ENCODE results near the gene XRCC3. TPM values are rescaled to one million over a fixed set of nuclear protein-coding genes. Genes with fewer than 3 reads are reported as not detected.
"Not testable (repeated sequence)": the region's sequence is repeated elsewhere in the genome, so short reads cannot be mapped to it uniquely, and the experiment has no call there.

The XRCC3 gene
- total RNA-seq, 2 experiments from 2014 or later: 64.3 to 68.8 TPM

- H3K27ac Mint-ChIP-seq: no peak overlapping the region
- no peaks in the 10 kb centered on the region for H3K9me3 Mint-ChIP-seq (ENCODE audit: low read depth)
- DNase-seq: no peak
- peaks cover 31% of the 10 kb centered on the region for H3K36me3 Mint-ChIP-seq
- ATAC-seq: no peak
- H3K4me3 Mint-ChIP-seq: no peak overlapping the region
- no peaks in the 10 kb centered on the region for H3K27me3 Mint-ChIP-seq
- CTCF ChIA-PET: no interaction called here
- peaks cover 4% of the 10 kb centered on the region for H3K4me1 Mint-ChIP-seq
Observed at GRCh38 chr14:103659631-103660030, 55.6 kb downstream of the XRCC3 start.

- ATAC-seq (no peak), DNase-seq (no peak)
- no peaks in the 10 kb centered on the region for H3K9me3 Mint-ChIP-seq (ENCODE audit: low read depth)
- H3K27me3 Mint-ChIP-seq: no peaks in the 10 kb centered on the region
- peaks cover 28% of the 10 kb centered on the region for H3K36me3 Mint-ChIP-seq
- CTCF ChIA-PET: interaction anchor here (0.6 kb wide), 1 partner anchor 74 kb away, joined by 3 read pairs; no protein-coding TSS in a partner anchor
- H3K4me3 Mint-ChIP-seq: no peak overlapping the region
- H3K4me1 Mint-ChIP-seq: peaks cover 4% of the 10 kb centered on the region
- no peak overlapping the region for H3K27ac Mint-ChIP-seq
Observed at GRCh38 chr14:103657471-103657870, 57.8 kb downstream of the XRCC3 start.

GRCh38 chr14:103656756-103657133, 58.5 kb downstream of the XRCC3 start:
- peaks cover 25% of the 10 kb centered on the region for H3K36me3 Mint-ChIP-seq
- H3K9me3 Mint-ChIP-seq (ENCODE audit: low read depth): no peaks in the 10 kb centered on the region
- CTCF ChIA-PET: no interaction called here
- H3K4me1 Mint-ChIP-seq: peaks cover 4% of the 10 kb centered on the region
- DNase-seq: no peak
- H3K27me3 Mint-ChIP-seq: no peaks in the 10 kb centered on the region
- no peak overlapping the region for H3K4me3 Mint-ChIP-seq
- no peak for ATAC-seq
- no peak overlapping the region for H3K27ac Mint-ChIP-seq

DNA sequence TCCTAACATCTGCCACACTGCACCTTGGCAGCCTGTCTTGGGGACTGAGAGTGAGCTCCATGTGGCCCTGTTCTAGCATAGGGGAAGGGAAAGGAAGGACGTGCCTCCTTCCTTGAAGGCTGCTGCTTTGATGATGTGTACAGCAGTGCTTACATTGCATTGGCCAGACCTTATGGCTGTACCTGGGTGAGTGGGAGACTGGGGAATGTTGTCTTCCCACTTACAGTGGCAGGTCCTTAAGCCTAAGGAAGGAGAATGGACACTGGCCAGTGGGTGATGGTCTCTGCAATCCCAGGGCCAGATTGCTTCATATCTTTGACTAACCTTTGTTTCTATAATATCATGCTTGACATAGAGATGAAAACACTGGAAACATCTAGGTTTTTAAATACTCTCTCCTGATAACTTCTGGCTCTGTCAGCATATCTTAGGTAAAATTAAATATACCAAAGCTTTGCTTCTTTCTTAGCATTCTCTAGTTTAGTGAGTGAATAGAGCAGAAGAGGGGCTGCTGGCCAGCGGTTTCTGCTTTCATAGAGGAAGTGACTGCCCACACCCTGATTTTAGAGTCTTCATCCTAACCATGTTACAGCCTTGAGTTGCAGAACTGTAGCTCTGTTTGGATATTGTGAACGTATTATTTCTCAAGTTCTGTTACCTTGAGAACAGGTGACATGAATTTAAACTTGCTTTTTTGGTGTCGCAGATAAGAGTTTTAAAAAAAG, 59.1 kb downstream of the XRCC3 start:
- peaks cover 4% of the 10 kb centered on the region for H3K4me1 Mint-ChIP-seq
- H3K36me3 Mint-ChIP-seq: peaks cover 23% of the 10 kb centered on the region
- DNase-seq (no peak), ATAC-seq (no peak)
- no peak overlapping the region for H3K27ac Mint-ChIP-seq
- no peaks in the 10 kb centered on the region for H3K9me3 Mint-ChIP-seq (ENCODE audit: low read depth)
- CTCF ChIA-PET: no interaction called here
- no peaks in the 10 kb centered on the region for H3K27me3 Mint-ChIP-seq
- no peak overlapping the region for H3K4me3 Mint-ChIP-seq

DNA sequence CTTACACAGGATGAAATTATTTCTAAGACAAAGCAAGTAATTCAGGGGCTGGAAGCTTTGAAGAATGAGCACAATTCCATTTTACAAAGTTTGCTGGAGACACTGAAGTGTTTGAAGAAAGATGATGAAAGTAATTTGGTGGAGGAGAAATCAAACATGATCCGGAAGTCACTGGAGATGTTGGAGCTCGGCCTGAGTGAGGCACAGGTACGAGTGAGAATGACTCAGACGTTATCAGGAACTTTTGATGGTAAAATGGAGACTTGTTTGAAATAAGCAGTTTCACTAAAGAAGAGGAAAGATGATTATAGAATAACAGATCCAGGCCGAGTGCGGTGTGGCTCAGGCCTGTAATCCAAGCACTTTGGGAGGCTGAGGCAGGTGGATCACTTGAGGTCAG, 60.6 kb downstream of the XRCC3 start:
- no peak overlapping the region for H3K4me3 Mint-ChIP-seq
- ATAC-seq: no peak
- H3K27me3 Mint-ChIP-seq: no peaks in the 10 kb centered on the region
- H3K27ac Mint-ChIP-seq: no peak overlapping the region
- CTCF ChIA-PET: no interaction called here
- H3K4me1 Mint-ChIP-seq: peaks cover 6% of the 10 kb centered on the region
- DNase-seq: no peak
- H3K36me3 Mint-ChIP-seq: peaks cover 16% of the 10 kb centered on the region
- H3K9me3 Mint-ChIP-seq (ENCODE audit: low read depth): no peaks in the 10 kb centered on the region

GRCh38 chr14:103653805-103654204, 61.4 kb downstream of the XRCC3 start:
- no peak overlapping the region for H3K27ac Mint-ChIP-seq
- H3K36me3 Mint-ChIP-seq: peaks cover 11% of the 10 kb centered on the region
- H3K4me1 Mint-ChIP-seq: peaks cover 6% of the 10 kb centered on the region

DNA sequence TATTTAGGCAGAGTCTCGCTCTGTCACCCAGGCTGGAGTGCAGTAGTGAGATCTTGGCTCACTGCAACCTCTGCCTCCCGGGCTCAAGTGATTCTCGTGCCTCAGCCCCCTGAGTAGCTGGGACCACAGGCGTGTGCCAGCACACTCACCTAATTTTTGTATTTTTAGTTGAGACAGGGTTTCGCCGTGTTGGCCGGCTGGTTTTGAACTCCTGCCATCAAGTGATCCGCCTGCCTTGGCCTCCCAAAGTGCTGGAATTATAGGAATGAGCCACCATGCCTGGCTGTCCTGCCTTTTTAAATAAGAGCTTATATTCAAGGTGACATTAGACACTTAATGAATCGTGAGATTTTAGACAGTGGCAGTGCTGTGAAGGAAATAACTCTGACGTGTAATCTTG, 61.9 kb downstream of the XRCC3 start:
- not testable (repeated sequence) for H3K27me3 Mint-ChIP-seq; ATAC-seq; DNase-seq; H3K4me3 Mint-ChIP-seq; H3K4me1 Mint-ChIP-seq; H3K27ac Mint-ChIP-seq; H3K9me3 Mint-ChIP-seq (ENCODE audit: low read depth)
- CTCF ChIA-PET: interaction anchor here (0.7 kb wide), 1 partner anchor 51 kb away, joined by 3 read pairs; no protein-coding TSS in a partner anchor
- peaks cover 11% of the 10 kb centered on the region for H3K36me3 Mint-ChIP-seq

More at GRCh38 chr14:103653805-103654204, 61.4 kb downstream of the XRCC3 start:
- CTCF ChIA-PET: no interaction called here
- no peaks in the 10 kb centered on the region for H3K9me3 Mint-ChIP-seq (ENCODE audit: low read depth)
- no peak for ATAC-seq
- DNase-seq: no peak
- no peaks in the 10 kb centered on the region for H3K27me3 Mint-ChIP-seq
- no peak overlapping the region for H3K4me3 Mint-ChIP-seq

DNA sequence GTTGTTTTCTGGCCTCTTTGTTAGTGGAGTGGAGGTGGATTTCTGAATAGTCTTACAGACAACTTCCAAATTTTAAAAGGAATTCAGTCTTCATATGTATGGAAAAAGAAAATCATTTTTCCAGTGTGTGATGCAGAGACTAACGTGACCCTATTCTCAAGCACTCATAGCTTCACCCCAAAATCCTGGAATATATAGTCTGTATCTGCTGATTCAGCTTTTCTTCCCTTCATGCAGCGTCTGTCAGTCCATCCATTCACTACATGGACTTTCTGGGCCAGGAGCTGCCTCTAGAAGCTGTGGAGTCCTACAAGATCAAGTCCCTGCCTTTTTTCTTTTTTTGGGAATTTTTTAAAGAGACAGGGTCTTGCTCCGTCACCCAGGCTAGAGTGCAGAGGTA, 62.4 kb downstream of the XRCC3 start:
- CTCF ChIA-PET: interaction anchor here (0.7 kb wide), 1 partner anchor 52 kb away, joined by 3 read pairs; no protein-coding TSS in a partner anchor
- H3K27me3 Mint-ChIP-seq: no peaks in the 10 kb centered on the region
- DNase-seq (no peak), ATAC-seq (no peak)
- no peaks in the 10 kb centered on the region for H3K9me3 Mint-ChIP-seq (ENCODE audit: low read depth)
- peaks cover 10% of the 10 kb centered on the region for H3K36me3 Mint-ChIP-seq
- H3K27ac Mint-ChIP-seq: no peak overlapping the region
- peaks cover 6% of the 10 kb centered on the region for H3K4me1 Mint-ChIP-seq
- no peak overlapping the region for H3K4me3 Mint-ChIP-seq

GRCh38 chr14:103651585-103651984, 63.7 kb downstream of the XRCC3 start:
- CTCF ChIA-PET: interaction anchor here (1.0 kb wide), 1 partner anchor 9 kb away, joined by 3 read pairs; no protein-coding TSS in a partner anchor
- H3K4me1 Mint-ChIP-seq: peaks cover 6% of the 10 kb centered on the region
- ATAC-seq (no peak), DNase-seq (no peak)
- no peaks in the 10 kb centered on the region for H3K9me3 Mint-ChIP-seq (ENCODE audit: low read depth)
- H3K27ac Mint-ChIP-seq: no peak overlapping the region
- no peak overlapping the region for H3K4me3 Mint-ChIP-seq
- peaks cover 10% of the 10 kb centered on the region for H3K36me3 Mint-ChIP-seq
- H3K27me3 Mint-ChIP-seq: no peaks in the 10 kb centered on the region

GRCh38 chr14:103650213-103650612, 65.0 kb downstream of the XRCC3 start:
- ATAC-seq: no peak

DNA sequence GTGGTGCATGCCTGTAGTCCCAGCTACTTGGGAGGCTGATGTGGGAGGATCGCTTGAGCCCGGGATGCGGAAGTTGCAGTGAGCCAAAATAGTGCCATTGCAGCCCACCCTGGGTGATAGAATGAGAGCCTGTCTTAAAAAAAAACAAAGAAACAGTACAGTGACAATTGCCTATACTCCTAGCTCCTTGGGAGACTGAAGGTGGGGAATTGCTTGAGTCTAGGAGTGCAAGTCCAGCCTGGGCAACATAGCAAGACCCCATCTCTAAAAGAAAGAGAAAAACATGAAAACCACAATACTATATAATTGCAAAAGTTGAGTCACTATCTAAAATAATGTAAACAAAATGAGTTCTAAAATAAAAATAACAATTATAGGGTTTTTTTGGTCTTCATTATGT, 66.2 kb downstream of the XRCC3 start:
- no peak for DNase-seq
- Mint-ChIP-seq H3K27me3 (no peaks in the 10 kb centered on the region), H3K36me3 (peaks cover 2% of the 10 kb centered on the region), H3K27ac (no peak overlapping the region), H3K4me1 (peaks cover 2% of the 10 kb centered on the region), H3K4me3 (no peak overlapping the region), H3K9me3 (ENCODE audit: low read depth) (no peaks in the 10 kb centered on the region)
- ATAC-seq: no peak
- CTCF ChIA-PET: no interaction called here

More at GRCh38 chr14:103650213-103650612, 65.0 kb downstream of the XRCC3 start:
- Mint-ChIP-seq H3K4me1 (peaks cover 2% of the 10 kb centered on the region), H3K27me3 (no peaks in the 10 kb centered on the region), H3K36me3 (peaks cover 6% of the 10 kb centered on the region), H3K4me3 (no peak overlapping the region), H3K27ac (no peak overlapping the region), H3K9me3 (ENCODE audit: low read depth) (no peaks in the 10 kb centered on the region)
- CTCF ChIA-PET: no interaction called here
- no peak for DNase-seq

Other genes starting within 250 kb of the XRCC3 start
- 1 to 10 TPM; 1.2 to 6.1 TPM for gene CKB, start 192.6 kb downstream of the XRCC3 start, total RNA-seq
- 1 to 10 TPM; 7.3 to 9.6 TPM for gene TRMT61A, start 186.3 kb downstream of the XRCC3 start, total RNA-seq
- 10 to 100 TPM; 29.9 to 32.3 TPM for gene BAG5, start 152.8 kb downstream of the XRCC3 start, total RNA-seq
- 10 to 100 TPM; 29.1 to 33.5 TPM for gene COA8, start 152.5 kb downstream of the XRCC3 start, total RNA-seq
- 100 to 1,000 TPM; 171 to 206 TPM for gene KLC1, start 86.2 kb downstream of the XRCC3 start, total RNA-seq
- 10 to 100 TPM; 17.4 to 18.6 TPM for gene ZFYVE21, start 359 bp upstream of the XRCC3 start, total RNA-seq
- gene PPP1R13B, start 132.1 kb upstream of the XRCC3 start, total RNA-seq: 10 to 100 TPM in 1 of 2 experiments, 1 to 10 TPM in 1; 8.6 to 11.7 TPM
- gene TDRD9, start 213.0 kb upstream of the XRCC3 start, total RNA-seq: 1 to 10 TPM; 1.1 to 1.2 TPM
- not detected for gene RD3L, start 227.1 kb upstream of the XRCC3 start, total RNA-seq

Measured in activated CD8-positive, alpha-beta memory T cell treated with anti-CD3 and anti-CD28 coated beads, Interleukin-2, amount 10 ng/mL, durations not matched to agents 7 days and 5 days (primary cell).